Fibroblast of peridontal ligament (primary cell): ENCODE measurements around the gene GZMM.
"Not testable (repeated sequence)": the region's sequence is repeated elsewhere in the genome, so short reads cannot be mapped to it uniquely, and the experiment has no call there.

Experiments
- DNase-seq: peaks from one replicate; pipeline ENCODE4 v3.0.0-alpha.2; 2010; ENCODE audit errors: extremely low read depth

The GZMM gene

DNA sequence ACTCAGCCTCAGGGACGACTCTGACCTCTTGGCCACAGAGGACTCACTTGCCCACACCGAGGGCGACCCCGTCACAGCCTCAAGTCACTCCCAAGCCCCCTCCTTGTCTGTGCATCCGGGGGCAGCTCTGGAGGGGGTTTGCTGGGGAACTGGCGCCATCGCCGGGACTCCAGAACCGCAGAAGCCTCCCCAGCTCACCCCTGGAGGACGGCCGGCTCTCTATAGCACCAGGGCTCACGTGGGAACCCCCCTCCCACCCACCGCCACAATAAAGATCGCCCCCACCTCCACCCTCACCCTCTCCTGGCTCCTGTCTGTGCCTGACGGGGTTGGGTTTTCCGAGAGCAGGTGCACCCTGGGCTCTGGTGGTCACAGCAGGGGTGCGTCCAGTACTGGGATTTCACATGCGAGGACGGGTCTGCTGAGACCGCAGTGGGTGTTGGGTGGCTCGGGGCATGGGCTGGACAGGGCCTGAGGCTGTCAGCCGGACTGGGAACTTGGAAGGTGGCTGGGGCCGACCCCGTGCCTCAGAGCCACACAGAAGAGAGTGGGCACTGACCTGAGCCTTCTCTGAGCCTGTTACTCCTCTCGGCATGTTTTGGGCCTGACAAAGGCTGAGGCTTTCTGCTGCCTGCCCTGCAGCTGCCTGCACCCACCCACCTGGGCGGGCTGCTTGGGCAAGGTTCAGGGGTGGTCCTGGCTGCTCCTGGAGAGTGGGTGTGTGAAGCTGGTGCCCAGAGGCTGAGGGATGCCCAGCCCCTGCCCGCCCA, 39.5 kb downstream of the GZMM start:
- DNase-seq, result no peak

DNA sequence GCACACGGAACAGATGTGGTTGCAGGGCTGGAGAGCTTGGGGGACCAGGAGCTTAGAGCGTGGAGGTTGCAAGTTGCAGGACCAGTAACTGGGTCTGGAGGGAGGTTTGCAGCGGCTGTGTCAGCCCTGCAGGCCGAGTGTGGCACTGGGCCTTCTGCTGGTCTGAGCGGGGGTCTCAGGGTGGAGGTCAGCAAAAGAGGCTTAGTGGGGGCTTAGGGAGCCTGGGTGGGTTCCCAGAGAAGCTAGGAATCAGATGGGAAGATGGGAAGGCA, 40.1 kb downstream of the GZMM start:
- no peak for DNase-seq

DNA sequence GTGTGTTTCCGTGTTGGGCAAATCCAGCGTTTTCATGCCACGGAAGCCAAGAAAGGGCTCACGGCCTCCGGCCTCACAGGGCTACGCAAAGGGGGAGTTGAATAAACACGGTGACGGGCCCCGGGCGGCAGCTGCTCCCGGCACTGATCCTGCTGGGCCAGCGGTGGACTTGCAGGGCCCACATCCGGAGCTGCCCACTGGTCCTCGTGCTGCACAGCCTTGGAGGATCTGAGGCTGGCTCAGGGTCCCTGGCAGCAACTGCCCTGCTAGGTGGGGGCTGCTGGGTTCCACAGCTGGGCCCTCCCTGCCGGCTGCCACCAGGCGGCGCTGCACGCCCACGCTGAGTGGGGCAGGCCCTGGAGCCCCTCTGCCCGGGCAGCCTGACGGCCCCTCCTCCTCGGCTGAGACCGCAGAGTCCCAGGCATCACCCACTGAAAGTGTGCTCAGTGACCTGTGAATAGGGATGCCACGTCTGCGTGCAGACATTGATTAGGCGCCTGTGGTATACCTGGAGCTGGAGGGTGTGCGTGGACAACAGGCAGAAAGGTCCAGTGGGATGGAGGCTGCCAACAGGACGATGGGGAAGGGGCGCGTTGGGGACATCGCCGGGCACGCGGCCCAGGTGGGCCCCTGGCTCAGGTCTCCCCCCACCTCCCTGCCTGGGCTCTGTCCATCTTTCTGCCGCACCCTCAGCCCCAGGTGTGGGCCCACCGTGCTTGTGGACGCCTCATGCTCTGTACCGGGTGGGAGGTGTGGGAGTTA, 40.6 kb downstream of the GZMM start:
- DNase-seq, result peak; percentile 21

DNA sequence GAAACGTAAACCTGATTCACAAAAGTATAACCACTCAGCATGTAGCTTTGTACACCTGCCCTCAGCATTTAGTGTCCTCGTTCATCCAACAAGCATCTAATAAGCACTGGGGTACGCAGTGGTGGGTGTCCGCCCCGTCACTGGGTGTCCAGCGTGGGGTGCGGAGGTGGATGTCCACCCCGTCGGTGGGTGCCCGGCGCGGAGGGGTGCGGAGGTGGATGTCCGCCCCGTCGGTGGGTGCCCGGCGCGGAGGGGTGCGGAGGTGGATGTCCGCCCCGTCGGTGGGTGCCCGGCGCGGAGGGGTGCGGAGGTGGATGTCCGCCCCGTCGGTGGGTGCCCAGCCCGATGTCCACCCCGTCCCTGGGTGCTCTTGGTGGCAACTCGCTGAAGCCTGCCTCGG, 41.3 kb downstream of the GZMM start:
- DNase-seq, result not testable (repeated sequence)

DNA sequence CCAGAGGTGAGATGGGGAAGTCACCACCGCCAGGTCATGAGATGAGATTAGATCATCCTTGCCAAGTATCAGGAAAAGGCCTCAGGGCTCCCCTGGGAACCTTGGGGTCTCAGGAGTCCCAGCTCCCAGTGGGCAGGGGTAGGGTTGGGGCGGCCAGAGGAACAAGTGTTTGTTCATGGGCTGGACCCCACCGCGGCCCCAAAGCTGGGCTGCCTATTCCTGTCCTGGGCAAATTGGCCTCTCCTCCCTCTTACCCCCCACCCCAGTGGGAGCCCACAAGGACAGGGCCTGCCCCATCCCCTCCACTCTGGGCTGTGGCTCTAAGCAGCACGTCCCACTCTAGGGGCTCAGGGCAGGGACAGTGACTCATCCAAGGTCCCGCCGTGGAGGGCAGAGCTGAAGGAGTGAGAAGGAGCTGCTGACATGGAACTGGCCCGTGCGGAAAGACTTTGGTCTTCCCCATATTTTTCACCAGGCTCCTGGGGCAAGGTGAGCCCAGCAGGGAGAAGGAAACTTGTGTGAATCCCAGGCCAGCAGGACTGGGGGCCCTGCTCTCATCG, 41.8 kb downstream of the GZMM start:
- DNase-seq, result no peak

DNA sequence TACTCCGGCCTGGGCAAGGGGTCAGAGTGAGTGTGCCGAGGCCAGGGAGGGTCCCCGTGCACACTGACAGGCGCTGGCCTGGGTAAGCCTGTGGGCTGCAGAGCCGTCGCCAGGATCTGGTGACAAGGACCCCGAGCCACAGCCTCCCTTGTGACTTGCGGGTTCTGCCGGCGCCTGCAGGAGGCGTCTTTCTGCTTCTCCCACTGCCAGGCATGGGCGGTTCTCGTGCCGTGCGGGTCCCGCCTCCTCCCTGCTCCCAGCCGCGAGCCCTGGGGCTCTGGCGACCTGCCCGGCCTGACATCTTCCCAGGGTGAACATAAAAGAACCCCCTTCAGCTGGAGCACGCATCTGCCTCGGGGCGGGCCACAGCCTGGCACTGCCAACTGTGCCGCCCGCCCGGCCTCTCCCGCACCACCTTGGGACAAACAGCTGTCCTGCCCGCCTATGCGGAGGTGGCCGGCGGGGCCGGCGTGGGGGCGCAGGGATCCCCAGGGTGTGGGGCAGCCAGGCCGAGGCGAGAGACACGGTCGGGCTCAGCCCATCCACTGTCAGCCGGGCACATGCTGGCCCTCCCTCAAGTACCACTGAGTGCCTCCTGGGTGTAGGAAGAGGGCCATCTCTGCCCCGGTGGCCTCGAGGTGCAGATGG, 44.4 kb downstream of the GZMM start:
- peak; percentile 69 for DNase-seq

DNA sequence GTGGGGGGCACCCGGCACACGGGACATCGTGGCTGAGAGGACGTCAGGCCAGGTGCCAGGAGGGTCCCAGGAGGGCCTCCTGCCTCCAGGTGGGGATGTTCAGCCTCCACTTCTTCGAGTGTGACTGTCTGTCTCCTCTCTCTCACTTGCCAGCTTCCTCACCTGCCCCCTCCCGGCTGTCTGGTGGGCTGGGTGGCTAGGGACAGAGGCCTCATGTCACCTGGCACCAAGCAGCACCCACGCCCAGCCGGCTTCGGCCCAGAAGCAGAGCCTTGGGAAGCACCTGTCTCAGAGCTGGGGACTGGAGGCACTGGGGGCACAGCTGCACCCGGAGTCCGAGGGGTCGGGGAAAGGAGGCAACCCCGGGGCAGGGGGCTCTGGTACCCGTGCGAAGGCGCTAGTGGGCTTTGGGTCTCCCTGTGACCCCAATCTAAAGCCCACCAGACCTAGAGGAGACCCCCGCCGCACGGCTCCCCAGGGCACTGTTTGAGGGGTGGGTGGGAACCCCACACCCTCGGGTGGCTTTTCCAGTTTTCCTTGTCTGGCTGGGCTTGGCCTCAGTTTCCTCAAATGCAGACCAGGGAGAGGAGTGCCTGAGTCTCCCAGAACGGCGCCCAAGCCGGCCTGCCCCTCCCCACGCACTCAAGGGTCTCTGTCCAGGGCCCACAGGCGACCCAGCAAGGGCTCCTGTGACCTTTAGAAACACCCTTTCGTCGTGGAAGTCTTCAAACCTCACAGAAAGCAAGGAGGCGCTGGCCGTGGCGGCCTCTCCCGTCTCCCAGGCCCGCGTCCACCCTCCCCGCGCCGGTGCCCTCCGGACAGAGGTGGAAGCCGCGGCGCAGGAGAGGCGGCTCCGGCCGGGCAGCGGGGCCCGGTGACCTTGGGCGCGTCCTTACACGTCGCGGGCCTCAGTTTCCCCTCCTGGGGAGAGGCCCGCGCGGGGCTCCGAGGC, 45.2 kb downstream of the GZMM start:
- no peak for DNase-seq

DNA sequence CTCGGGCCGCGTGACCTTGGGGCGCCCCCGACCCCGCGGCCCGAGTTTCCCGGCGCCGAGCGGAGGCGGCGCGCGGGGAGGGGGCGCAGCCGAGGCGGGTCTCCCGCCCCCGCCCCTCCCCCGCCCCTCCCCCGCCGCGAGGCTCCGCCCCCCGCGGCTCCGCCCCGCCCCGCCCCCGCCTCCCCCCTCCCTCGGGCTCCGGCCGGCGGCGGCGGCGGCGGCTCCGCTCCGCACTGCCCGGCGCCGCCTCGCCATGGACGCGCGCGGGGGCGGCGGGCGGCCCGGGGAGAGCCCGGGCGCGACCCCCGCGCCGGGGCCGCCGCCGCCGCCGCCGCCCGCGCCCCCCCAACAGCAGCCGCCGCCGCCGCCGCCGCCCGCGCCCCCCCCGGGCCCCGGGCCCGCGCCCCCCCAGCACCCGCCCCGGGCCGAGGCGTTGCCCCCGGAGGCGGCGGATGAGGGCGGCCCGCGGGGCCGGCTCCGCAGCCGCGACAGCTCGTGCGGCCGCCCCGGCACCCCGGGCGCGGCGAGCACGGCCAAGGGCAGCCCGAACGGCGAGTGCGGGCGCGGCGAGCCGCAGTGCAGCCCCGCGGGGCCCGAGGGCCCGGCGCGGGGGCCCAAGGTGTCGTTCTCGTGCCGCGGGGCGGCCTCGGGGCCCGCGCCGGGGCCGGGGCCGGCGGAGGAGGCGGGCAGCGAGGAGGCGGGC, 46.0 kb downstream of the GZMM start, which contains the start of gene HCN2:
Gene HCN2, plus strand, starts transcription at position 189 of the 703 bp plus-strand sequence. Its CDS starts 65 bp downstream, at position 254.
- DNase-seq, result no peak

DNA sequence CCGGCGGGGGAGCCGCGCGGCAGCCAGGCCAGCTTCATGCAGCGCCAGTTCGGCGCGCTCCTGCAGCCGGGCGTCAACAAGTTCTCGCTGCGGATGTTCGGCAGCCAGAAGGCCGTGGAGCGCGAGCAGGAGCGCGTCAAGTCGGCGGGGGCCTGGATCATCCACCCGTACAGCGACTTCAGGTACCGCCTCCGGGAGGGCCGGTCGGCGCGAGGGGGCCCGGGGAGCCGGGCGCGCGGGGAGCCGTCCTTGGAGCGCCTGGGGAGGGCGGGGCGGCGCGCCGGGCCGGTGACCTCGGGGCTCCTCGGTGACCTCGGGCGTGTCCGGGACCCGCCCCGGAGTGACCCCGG, 46.5 kb downstream of the GZMM start:
- no peak for DNase-seq

DNA sequence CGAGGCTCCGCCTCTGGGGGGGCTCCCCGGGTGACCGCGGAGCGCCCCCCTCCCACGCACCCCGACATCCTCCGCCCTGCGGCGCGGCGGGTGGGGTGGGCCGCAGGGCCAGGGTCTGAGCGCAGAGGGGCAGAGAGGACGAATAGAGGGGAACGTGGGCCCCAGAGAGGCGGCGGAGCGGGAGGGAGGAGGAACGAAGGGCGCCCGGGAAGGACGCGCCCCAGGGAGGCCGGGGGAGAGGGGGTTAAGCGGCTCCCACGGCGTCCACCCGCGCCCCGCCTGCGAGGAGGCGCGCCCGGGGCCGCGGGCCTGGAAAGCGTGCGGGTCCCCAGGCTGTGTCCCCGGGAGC, 46.9 kb downstream of the GZMM start:
- DNase-seq, result no peak

DNA sequence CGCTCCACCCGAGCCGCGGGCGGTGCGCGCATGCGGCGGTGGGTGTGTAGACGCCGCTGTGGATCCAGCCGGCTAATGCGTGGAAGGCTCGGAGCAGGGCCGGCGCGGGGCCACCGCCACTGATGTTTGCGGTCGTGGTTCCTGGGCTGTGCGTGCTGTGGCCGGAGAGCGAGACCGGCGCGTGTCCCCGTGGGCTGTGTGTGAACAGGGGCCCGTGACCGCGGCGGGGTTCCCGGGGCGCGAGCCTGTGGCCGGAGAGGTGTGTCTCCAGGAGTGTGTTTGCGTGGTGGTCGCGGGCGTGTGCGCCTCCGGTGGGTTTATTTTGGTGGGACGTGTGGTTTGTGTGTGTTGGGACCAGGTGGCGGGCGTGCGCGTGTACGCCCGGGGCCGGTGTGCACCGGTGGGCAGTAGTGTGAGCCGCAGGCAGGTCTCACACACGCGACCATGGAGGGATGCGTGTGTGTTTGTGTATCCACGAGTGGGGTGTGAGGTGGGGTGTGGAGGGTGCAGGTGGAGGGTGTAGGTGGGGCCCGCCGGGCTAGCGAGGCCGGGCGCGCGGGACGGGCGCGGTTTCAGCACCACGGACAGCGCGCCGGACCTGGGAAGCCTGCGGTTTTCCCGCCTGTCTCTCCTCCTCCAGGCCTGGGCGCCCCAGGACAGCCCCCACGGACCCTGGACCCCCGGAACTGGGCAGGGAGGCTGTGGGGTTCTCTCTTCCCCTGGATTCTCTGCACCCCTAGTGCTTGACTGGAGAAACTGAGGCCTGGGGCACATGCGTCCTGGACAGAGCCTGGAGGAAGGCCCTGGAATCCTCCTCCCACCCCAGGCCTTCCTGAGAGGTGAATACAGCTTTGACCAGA, 47.5 kb downstream of the GZMM start:
- DNase-seq, result no peak

DNA sequence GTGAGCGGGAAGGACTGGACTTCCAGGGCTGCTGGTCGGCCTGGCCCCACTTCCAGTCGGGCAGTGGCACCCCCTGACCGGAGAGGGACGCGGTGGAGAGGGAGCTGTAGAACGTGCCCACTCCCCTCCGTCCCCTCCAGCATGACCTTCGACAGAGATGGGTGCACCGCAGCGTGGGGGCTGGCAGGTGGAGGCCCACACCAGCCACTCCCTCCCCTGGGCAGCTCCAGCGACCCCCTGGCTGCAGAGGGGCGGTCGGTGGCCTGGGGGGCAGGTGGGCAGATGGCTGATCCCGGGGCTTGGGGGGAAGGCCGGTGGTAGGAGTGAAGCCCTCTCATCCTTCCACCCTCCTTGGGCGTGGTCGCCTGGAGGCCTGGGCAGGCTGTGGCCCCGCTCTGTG, 48.2 kb downstream of the GZMM start:
- DNase-seq, result no peak

DNA sequence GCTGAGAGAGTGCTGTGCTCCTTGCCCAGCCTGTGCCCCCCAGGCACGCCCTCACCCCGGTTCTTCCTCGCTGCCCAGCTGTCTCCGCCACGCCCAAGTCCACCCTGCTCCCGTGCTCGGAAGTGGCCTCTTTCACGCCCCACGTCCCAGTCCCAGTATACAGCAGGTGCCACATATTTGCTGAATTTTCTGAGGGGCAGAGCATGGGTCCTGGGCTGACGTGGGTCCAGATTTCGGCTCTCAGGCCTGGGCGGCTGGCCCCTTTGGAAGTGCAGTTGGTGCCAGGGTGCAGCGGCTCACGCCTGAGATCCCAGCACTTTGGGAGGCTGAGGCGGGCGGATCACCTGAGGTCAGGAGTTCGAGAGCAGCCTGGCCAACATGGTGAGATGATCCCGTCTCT, 49.2 kb downstream of the GZMM start:
- no peak for DNase-seq

DNA sequence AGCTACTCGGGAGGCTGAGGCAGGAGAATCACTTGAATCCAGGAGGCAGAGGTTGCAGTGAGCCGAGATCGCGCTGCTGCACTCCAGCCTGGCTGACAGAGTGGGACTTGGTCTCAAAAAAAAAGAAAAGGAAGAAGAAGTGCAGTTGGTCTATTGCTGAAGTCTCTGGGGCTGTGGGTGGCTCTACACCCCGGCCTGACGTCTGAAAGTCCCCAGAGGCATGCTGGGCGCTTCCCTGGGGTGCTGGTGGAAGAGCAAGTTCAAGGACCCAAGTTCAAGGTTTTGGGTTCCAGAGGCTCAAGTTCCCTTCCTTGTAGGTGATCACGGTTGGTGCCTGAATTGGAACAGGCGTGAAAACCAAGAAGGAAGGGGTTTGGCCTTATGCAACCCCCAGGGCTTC, 49.7 kb downstream of the GZMM start:
- DNase-seq, result no peak

DNA sequence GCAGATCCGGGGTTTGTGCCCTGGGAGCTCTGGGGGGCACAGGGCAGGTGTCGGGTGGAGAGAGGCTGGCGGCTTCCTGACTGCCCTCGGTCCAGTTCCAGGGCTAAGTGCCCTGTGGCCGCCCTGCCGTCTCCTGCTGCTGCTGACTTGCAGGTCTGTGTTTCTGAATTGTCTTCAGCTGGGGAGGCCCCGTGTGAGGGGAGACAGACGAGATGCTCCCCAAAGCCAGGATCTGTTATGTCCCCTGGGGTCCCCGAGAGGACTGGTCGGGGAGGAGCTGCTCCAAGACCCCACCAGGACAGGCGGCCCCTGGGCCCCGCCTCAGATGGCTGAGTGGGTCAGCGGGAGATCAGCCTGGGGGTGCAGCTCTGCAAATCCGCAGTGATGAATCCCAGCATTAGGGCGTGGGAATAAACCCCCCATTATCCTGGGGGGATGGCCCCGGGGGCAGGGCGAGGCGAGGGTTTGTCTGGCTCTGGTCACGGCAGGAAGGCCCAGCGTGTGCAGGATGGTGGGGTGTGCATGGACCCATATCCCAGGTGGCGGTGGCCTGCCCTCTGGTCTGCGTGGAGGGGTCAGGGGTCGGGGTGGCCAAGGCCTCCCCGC, 50.5 kb downstream of the GZMM start:
- no peak for DNase-seq

DNA sequence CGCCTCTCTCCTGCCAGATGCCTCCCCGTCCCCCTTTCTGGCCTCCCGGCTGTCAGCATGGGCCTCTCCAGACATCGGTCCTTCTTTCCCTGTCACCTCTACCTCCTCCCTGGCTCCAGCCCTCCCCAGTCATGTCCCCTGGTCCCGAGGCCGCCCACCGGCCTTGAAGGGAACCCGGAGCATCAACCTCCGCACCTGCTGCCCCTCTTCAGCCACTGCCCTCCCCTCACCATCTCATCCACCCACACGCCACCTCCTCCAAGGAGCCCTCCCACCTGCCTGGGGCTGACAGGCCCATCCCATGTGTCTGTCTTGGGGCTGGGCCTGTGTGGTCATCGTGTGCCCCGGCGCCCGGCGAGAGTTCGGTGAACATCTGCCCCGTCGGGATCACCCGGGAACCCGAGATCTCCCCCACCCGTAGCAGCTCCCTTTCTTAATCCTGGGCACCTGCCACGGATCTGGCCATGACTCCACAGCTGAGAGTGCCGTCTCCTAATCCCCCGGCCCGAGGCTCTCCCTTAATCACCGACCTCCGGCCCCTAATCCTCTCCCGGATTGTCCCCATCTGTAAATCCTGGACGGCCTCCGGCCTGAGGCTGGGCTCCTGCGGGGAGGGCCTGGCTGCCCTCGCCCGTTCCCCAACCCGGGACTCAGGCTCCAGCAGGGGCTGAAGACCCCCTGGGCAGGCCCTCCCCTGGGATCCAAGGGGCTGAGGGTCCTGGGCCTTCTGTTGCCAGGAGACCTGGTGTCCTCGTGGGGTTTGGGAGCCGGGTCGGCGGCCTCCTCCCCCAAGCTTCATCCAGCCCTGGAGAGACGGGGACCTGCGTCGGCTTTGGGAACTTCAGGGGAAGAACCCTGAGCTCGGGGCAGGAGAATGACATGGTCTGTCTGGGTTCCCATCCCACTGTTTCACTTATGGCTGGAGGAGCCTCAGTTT, 51.7 kb downstream of the GZMM start:
- no peak for DNase-seq

DNA sequence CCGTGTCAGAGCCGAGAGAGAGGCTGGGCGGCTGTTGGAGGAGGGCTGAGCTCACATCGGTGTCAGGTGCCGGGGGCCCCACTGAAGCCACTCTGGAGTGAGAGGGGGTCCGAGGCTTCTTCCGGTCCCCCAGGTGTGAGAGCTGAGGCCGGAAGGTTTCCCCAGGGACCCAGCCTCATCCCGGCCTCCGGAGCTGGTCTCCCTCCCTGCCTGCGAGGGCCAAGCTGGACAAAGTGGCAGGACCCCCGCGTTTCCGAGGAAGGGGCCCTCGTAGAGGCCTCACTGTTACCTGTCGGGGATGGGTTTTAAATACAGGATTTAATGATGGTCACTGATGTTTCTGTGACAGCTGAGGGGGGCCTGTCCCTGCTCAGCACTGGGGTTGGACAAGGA, 52.4 kb downstream of the GZMM start:
- no peak for DNase-seq
